Neuronal stem cell (in vitro differentiated cells): ENCODE data around the gene GLCCI1.
A peak's percentile ranks its signal among the peaks of the same experiment; 100 is the strongest.

Experiments used
- DNase-seq: peaks from one replicate; pipeline ENCODE4 v3.0.0-alpha.2; 2013; ENCODE audit warnings: low spot score
- H2AFZ ChIP-seq: one replicate; pipeline ENCODE4 v1.6.1; 2013; ENCODE audit warnings: mild to moderate bottlenecking, low read length, inconsistent platforms
- H2AK5ac ChIP-seq: 2 replicates; pipeline ENCODE4 v1.6.1; 2013; ENCODE audit warnings: low read depth, mild to moderate bottlenecking, inconsistent platforms, low read length, moderate library complexity, mixed read lengths
- H2BK120ac ChIP-seq: 2 replicates; pipeline ENCODE4 v1.6.1; 2013; ENCODE audit warnings: low read depth, mild to moderate bottlenecking, inconsistent platforms, low read length, moderate library complexity, mixed read lengths
- H2BK12ac ChIP-seq: one replicate; pipeline ENCODE4 v1.6.1; 2013; ENCODE audit warnings: low read length, inconsistent platforms
- H2BK15ac ChIP-seq: 2 replicates; pipeline ENCODE4 v1.6.1; 2013; ENCODE audit warnings: mild to moderate bottlenecking, low read length, inconsistent platforms, mixed read lengths
- H2BK5ac ChIP-seq: one replicate; pipeline ENCODE4 v1.6.1; 2013; ENCODE audit warnings: inconsistent platforms, mild to moderate bottlenecking, low read length, moderate library complexity
- H3K14ac ChIP-seq: one replicate; pipeline ENCODE4 v1.6.1; 2013; ENCODE audit warnings: low read length, inconsistent platforms
- H3K18ac ChIP-seq: 2 replicates; pipeline ENCODE4 v1.6.1; 2013; ENCODE audit warnings: low read length, inconsistent platforms
- H3K23ac ChIP-seq: 2 replicates; pipeline ENCODE4 v1.6.1; 2013; ENCODE audit warnings: low read depth, mild to moderate bottlenecking, mixed read lengths, low read length, inconsistent platforms; ENCODE audit not compliant: poor library complexity
- H3K27ac ChIP-seq: replicated peaks from 3 replicates; pipeline ENCODE4 v1.5.1; 2013; ENCODE audit warnings: low read length, inconsistent platforms
- H3K27me3 ChIP-seq, 3 experiments: 2 replicates each; pipeline ENCODE4 v1.6.1; 2013; ENCODE audit warnings: low read length in 3 of 3, mild to moderate bottlenecking in 2 of 3, inconsistent platforms in 1 of 3, low read depth in 1 of 3, mixed read lengths in 1 of 3, moderate library complexity in 1 of 3; ENCODE audit not compliant: control insufficient read depth in 3 of 3, insufficient read depth in 3 of 3
- H3K36me3 ChIP-seq, 2 donors: replicated peaks in 1 of 2; 2 replicates each; pipeline ENCODE4 v1.6.1; 2013; ENCODE audit warnings: low read length in 2 of 2; ENCODE audit not compliant: control insufficient read depth in 2 of 2, insufficient read depth in 2 of 2
- H3K4ac ChIP-seq: 2 replicates; pipeline ENCODE4 v1.6.1; 2013; ENCODE audit warnings: inconsistent platforms, mild to moderate bottlenecking, low read length, moderate library complexity
- H3K4me1 ChIP-seq, 2 donors: 1 replicate in 1 of 2; 2 replicates in 1 of 2; pipeline ENCODE4 v1.6.1; 2013; ENCODE audit warnings: low read length in 2 of 2, low read depth in 1 of 2; ENCODE audit not compliant: control insufficient read depth in 2 of 2, insufficient read depth in 1 of 2
- H3K4me2 ChIP-seq: one replicate; pipeline ENCODE4 v1.6.1; 2013; ENCODE audit warnings: mild to moderate bottlenecking, low read length, inconsistent platforms; ENCODE audit not compliant: insufficient read depth, poor library complexity, severe bottlenecking
- H3K4me3 ChIP-seq, 2 donors: 2 replicates each; pipeline ENCODE4 v1.5.1; 2013; ENCODE audit warnings: low read length in 2 of 2, mild to moderate bottlenecking in 2 of 2, inconsistent platforms in 1 of 2, moderate library complexity in 1 of 2
- H3K79me1 ChIP-seq: one replicate; pipeline ENCODE4 v1.6.1; 2013; ENCODE audit warnings: low read depth, mild to moderate bottlenecking, inconsistent platforms, low read length, moderate library complexity
- H3K9ac ChIP-seq: one replicate; pipeline ENCODE4 v1.6.1; 2013; ENCODE audit warnings: mild to moderate bottlenecking, low read depth, low read length, inconsistent platforms; ENCODE audit not compliant: poor library complexity
- H3K9me3 ChIP-seq, 2 donors: replicated peaks in 1 of 2; 2 replicates each; pipeline versions ENCODE3 to v1.6.1; 2013; ENCODE audit warnings: low read length in 2 of 2, mild to moderate bottlenecking in 2 of 2, inconsistent platforms in 1 of 2, low read depth in 1 of 2, mixed read lengths in 1 of 2, moderate library complexity in 1 of 2; ENCODE audit not compliant: control insufficient read depth in 2 of 2, insufficient read depth in 1 of 2
- H4K8ac ChIP-seq: one replicate; pipeline ENCODE4 v1.6.1; 2013; ENCODE audit warnings: low read depth, mild to moderate bottlenecking, inconsistent platforms, low read length, moderate library complexity
- H4K91ac ChIP-seq: one replicate; pipeline ENCODE4 v1.6.1; 2013; ENCODE audit warnings: low read length, low read depth, mild to moderate bottlenecking, inconsistent platforms; ENCODE audit not compliant: poor library complexity
- WGBS, 2 donors: extraction: QIAGEN DNeasy Blood & Tissue Kit; methylation state at CpG; one replicate each; pipeline ENCODE4 v1.1.7; 2013; ENCODE audit warnings: missing lambda C conversion rate in 2 of 2, mixed read lengths in 1 of 2; ENCODE audit not compliant: insufficient read length in 2 of 2, insufficient replicate concordance in 1 of 2; ENCODE audit errors: extremely low coverage in 2 of 2; 5-methylcytosine and 5-hydroxymethylcytosine counted together

Gene GLCCI1

DNA sequence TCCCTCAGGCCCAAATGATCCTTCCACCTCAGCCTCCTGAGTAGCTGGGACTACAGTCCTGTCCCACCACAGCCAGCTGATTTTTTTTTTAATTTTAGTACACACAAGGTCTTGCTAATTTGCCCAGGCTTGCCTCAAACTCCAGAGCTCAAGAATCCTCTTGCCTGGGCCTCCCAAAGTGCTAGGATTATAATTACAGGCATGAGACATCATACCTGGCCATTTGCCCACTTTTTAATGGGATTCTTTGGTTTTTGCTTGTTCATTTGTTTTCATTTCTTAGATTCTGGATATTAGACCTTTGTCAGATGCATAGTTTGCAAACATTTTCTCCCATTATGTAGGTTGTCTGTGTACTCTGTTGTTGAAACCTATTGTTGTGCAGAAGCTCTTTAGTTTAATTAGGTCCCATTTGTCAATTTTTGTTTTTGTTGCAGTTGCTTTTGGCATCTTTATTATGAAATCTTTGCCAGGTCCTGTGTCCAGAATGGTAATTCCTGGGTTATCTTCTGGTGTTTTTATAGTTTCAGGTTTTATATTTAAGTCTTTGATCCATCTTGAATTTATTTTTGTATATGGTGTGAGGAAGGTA lies 95.2 kb downstream of the GLCCI1 start:
- no peak overlapping the region for H4K8ac ChIP-seq
- H3K14ac ChIP-seq: no peak overlapping the region
- no peak overlapping the region for H3K4me3 ChIP-seq
- H3K23ac ChIP-seq: no peak overlapping the region
- H3K9me3 ChIP-seq: peaks cover 0 to 30% of the 10 kb centered on the region in 2 donors
- H2BK5ac ChIP-seq: no peak overlapping the region
- no peak overlapping the region for H4K91ac ChIP-seq
- H3K27me3 ChIP-seq: no peaks in the 10 kb centered on the region
- H3K36me3 ChIP-seq: peaks cover 2 to 46% of the 10 kb centered on the region in 2 donors
- no peak overlapping the region for H3K4ac ChIP-seq
- no peak overlapping the region for H2AFZ ChIP-seq
- no peak overlapping the region for H2BK120ac ChIP-seq
- no peak overlapping the region for H3K9ac ChIP-seq
- H3K4me2 ChIP-seq: no peak overlapping the region
- no peak overlapping the region for H3K27ac ChIP-seq
- no peak overlapping the region for H2BK12ac ChIP-seq
- no peak overlapping the region for H3K18ac ChIP-seq
- H2AK5ac ChIP-seq: no peak overlapping the region
- no peak overlapping the region for H2BK15ac ChIP-seq
- no peaks in the 10 kb centered on the region for H3K79me1 ChIP-seq
- peaks cover 0 to 2% of the 10 kb centered on the region in 2 donors for H3K4me1 ChIP-seq
- DNase-seq: no peak

DNA sequence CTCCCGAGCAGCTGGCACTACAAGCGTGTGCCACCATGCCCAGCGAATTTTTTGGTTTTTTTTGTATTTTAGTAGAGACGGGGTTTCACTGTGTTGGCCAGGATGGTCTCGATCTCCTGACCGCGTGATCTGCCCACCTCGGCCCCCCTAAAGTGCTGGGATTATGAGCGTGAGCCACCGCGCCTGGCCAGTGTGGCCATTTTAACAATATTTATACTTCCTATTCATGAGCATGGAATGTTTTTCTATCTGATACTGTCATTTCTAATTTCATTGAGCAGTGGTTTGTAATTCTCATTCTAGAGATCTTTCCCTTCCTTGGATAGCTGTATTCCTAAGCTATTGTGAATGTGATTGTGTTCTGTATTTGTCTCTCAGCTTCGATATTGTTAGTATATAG lies 96.2 kb downstream of the GLCCI1 start:
- H4K91ac ChIP-seq: no peak overlapping the region
- H2BK5ac ChIP-seq: no peak overlapping the region
- H3K23ac ChIP-seq: no peak overlapping the region
- H3K14ac ChIP-seq: no peak overlapping the region
- H3K36me3 ChIP-seq: peaks cover 2 to 40% of the 10 kb centered on the region in 2 donors
- no peak overlapping the region for H2BK15ac ChIP-seq
- H3K4ac ChIP-seq: no peak overlapping the region
- no peak overlapping the region for H3K27ac ChIP-seq
- H3K9ac ChIP-seq: no peak overlapping the region
- H3K4me1 ChIP-seq: peaks cover 0 to 4% of the 10 kb centered on the region in 2 donors
- H3K9me3 ChIP-seq: peaks cover 0 to 30% of the 10 kb centered on the region in 2 donors
- no peaks in the 10 kb centered on the region for H3K27me3 ChIP-seq
- no peak overlapping the region for H2AFZ ChIP-seq
- WGBS, 2 donors: no CpG with 5 or more reads among the region's 12 CpGs
- H4K8ac ChIP-seq: no peak overlapping the region
- peaks cover 5% of the 10 kb centered on the region for H3K79me1 ChIP-seq
- H3K4me2 ChIP-seq: no peak overlapping the region
- DNase-seq: no peak
- no peak overlapping the region for H2BK120ac ChIP-seq
- H2BK12ac ChIP-seq: no peak overlapping the region
- no peak overlapping the region for H2AK5ac ChIP-seq
- H3K18ac ChIP-seq: no peak overlapping the region
- H3K4me3 ChIP-seq: no peak overlapping the region

DNA sequence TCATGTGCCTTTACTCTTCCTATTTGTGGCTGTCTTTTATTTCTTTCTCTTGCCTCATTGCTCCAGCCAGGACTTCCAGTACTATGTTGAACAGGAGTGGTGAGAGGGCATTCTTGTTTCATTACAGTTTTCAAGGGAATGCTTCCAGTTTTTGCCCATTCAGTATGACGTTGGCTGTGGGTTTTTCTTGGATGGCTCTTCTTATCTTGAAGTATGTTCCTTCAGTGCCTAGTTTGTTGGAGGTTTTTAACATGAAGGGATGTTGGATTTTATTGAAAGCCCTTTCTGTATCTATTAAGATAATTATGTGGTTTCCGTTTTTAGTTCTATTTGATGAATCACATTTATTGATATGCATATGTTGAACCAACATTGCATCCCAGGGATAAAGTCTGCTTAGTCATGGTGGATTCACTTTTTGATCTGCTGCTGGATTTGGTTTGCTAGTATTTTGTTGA lies 96.8 kb downstream of the GLCCI1 start:
- Histone ChIP-seq H3K79me1 (peaks cover 5% of the 10 kb centered on the region), H3K36me3 (peaks cover under 1 to 35% of the 10 kb centered on the region in 2 donors), H3K27ac (no peak overlapping the region), H2BK12ac (no peak overlapping the region), H2BK5ac (no peak overlapping the region), H3K14ac (no peak overlapping the region), H3K18ac (no peak overlapping the region), H2AFZ (no peak overlapping the region), H2BK120ac (no peak overlapping the region), H3K23ac (no peak overlapping the region), H4K91ac (no peak overlapping the region), H3K4me3 (no peak overlapping the region), H3K4me1 (peaks cover 0 to 4% of the 10 kb centered on the region in 2 donors), H3K9ac (no peak overlapping the region), H2AK5ac (no peak overlapping the region), H2BK15ac (no peak overlapping the region), H3K4me2 (no peak overlapping the region), H3K27me3 (no peaks in the 10 kb centered on the region), H4K8ac (no peak overlapping the region), H3K9me3 (peaks cover 0 to 30% of the 10 kb centered on the region in 2 donors), H3K4ac (no peak overlapping the region)
- DNase-seq: no peak
- WGBS, 2 donors: no CpG with 5 or more reads among the region's 2 CpGs

DNA sequence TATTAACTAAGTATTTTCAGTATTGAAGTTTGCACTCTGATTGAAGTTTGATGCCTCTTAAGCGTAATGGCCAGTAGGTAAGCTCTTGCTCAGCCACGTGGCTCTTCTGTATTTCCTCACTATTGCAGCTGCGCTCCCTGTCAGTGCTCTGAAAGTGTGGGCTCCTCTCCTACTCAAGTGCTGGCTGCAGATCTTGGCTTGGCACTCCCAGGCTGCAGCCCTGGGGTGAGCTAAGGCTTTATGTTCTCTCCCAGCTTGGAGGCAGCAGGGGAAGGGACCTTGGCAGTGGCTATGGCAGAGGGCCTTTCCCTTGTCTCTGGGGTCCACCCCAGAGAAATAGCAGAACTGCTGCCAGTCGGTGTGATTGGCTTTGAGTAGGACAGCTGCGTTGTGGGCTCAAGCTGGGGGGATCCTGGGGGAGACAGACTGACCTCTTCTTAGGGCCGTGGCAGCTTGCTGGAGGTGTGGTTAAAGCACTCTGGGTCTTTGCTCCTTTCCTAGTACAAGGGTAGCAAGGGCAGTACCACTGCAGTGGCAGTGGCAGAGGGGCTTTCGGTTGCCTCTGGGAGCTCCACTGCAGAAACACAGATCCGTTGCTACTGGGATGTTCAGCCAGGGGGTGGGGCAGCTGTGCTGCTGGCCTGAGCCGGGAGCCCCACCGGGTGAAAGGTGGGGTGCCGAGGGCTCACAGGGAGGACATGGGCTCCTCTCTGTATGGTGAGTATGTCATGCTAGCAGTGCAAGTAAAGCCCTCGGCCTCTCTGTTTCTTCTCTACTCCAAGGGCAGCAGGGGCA lies 100.5 kb downstream of the GLCCI1 start:
- no peak overlapping the region for H3K4ac ChIP-seq
- H3K9me3 ChIP-seq: peaks cover 0 to 18% of the 10 kb centered on the region in 2 donors
- H2BK120ac ChIP-seq: no peak overlapping the region
- H3K14ac ChIP-seq: peak overlapping the region; percentile 63
- H3K79me1 ChIP-seq: peaks cover 5% of the 10 kb centered on the region
- no peaks in the 10 kb centered on the region for H3K27me3 ChIP-seq
- H2BK15ac ChIP-seq: no peak overlapping the region
- no peak overlapping the region for H2AK5ac ChIP-seq
- no peak overlapping the region for H4K8ac ChIP-seq
- H2BK5ac ChIP-seq: no peak overlapping the region
- H3K4me2 ChIP-seq: no peak overlapping the region
- no peak overlapping the region for H3K27ac ChIP-seq
- WGBS, 2 donors: no CpG with 5 or more reads among the region's 12 CpGs
- H2AFZ ChIP-seq: no peak overlapping the region
- no peak overlapping the region for H3K23ac ChIP-seq
- peak overlapping the region in 1 of 2 donors; percentile 5 for H3K4me3 ChIP-seq
- DNase-seq: no peak
- H3K9ac ChIP-seq: no peak overlapping the region
- H3K36me3 ChIP-seq: peaks cover 2 to 29% of the 10 kb centered on the region in 2 donors
- H2BK12ac ChIP-seq: no peak overlapping the region
- peak overlapping the region; percentile 44 for H3K18ac ChIP-seq
- H4K91ac ChIP-seq: no peak overlapping the region
- H3K4me1 ChIP-seq: peaks cover 0 to 4% of the 10 kb centered on the region in 2 donors
